H9 (cell line): ENCODE data around the gene NOVA2. TPM values are rescaled to one million over a fixed set of nuclear protein-coding genes. Genes with fewer than 3 reads are reported as not detected.

Experiments
- DNase-seq: peaks from one replicate; pipeline ENCODE4 v3.0.0-alpha.2; 2017
- H2AFZ ChIP-seq: one replicate; pipeline ENCODE4 v1.6.1; 2013; ENCODE audit warnings: mild to moderate bottlenecking, low read length, control low read depth, moderate library complexity
- H2AK5ac ChIP-seq: 2 replicates; pipeline ENCODE4 v1.6.1; 2013; ENCODE audit warnings: low read length, control low read depth, mixed read lengths; ENCODE audit not compliant: insufficient read length
- H2BK120ac ChIP-seq: one replicate; pipeline ENCODE4 v1.6.1; 2013; ENCODE audit warnings: low read depth, mild to moderate bottlenecking, low read length, control low read depth, inconsistent platforms; ENCODE audit not compliant: poor library complexity, severe bottlenecking
- H2BK12ac ChIP-seq: 2 replicates; pipeline ENCODE4 v1.6.1; 2013; ENCODE audit warnings: low read length, control low read depth, mixed read lengths, low read depth; ENCODE audit not compliant: insufficient read length
- H2BK15ac ChIP-seq: 2 replicates; pipeline ENCODE4 v1.6.1; 2013; ENCODE audit warnings: low read depth, low read length, control low read depth
- H2BK20ac ChIP-seq: one replicate; pipeline ENCODE4 v1.6.1; 2013; ENCODE audit warnings: low read depth, mild to moderate bottlenecking, low read length, control low read depth, inconsistent platforms; ENCODE audit not compliant: poor library complexity, severe bottlenecking
- H2BK5ac ChIP-seq: 2 replicates; pipeline ENCODE4 v1.6.1; 2013; ENCODE audit warnings: low read length, control low read depth, mixed read lengths; ENCODE audit not compliant: insufficient read length
- H3K14ac ChIP-seq: 2 replicates; pipeline ENCODE4 v1.6.1; 2013; ENCODE audit warnings: low read length, control low read depth; ENCODE audit not compliant: insufficient read depth
- H3K18ac ChIP-seq: 2 replicates; pipeline ENCODE4 v1.6.1; 2013; ENCODE audit warnings: low read depth, mild to moderate bottlenecking, mixed read lengths, low read length, control low read depth; ENCODE audit not compliant: insufficient read length
- H3K23ac ChIP-seq: 2 replicates; pipeline ENCODE4 v1.6.1; 2013; ENCODE audit warnings: low read length, control low read depth, mixed read lengths, low read depth; ENCODE audit not compliant: insufficient read length
- H3K23me2 ChIP-seq: 2 replicates; pipeline ENCODE4 v1.6.1; 2013; ENCODE audit warnings: low read depth, mild to moderate bottlenecking, mixed read lengths, low read length, control low read depth; ENCODE audit not compliant: insufficient read length, poor library complexity, severe bottlenecking
- H3K27ac ChIP-seq: 2 replicates; pipeline ENCODE4 v1.5.1; 2013; ENCODE audit warnings: low read length, control low read depth, mixed read lengths, low read depth; ENCODE audit not compliant: insufficient read length
- H3K27me3 ChIP-seq: 2 replicates; pipeline ENCODE4 v1.6.1; 2013; ENCODE audit warnings: low read length, control low read depth, inconsistent platforms; ENCODE audit not compliant: insufficient read depth
- H3K4ac ChIP-seq: 2 replicates; pipeline ENCODE4 v1.6.1; 2013; ENCODE audit warnings: low read depth, mild to moderate bottlenecking, control low read depth, inconsistent platforms, low read length, moderate library complexity
- H3K4me1 ChIP-seq: 2 replicates; pipeline ENCODE4 v1.6.1; 2013; ENCODE audit warnings: low read length, control low read depth, inconsistent platforms; ENCODE audit not compliant: insufficient read depth
- H3K4me2 ChIP-seq: 2 replicates; pipeline ENCODE4 v1.6.1; 2013; ENCODE audit warnings: low read length, control low read depth, mixed read lengths; ENCODE audit not compliant: insufficient read length, insufficient read depth
- H3K56ac ChIP-seq: 2 replicates; pipeline ENCODE4 v1.6.1; 2013; ENCODE audit warnings: low read depth, mild to moderate bottlenecking, mixed read lengths, low read length, control low read depth; ENCODE audit not compliant: insufficient read length
- H3K79me1 ChIP-seq: 2 replicates; pipeline ENCODE4 v1.6.1; 2013; ENCODE audit warnings: low read depth, mild to moderate bottlenecking, moderate library complexity, low read length, control low read depth, inconsistent platforms; ENCODE audit not compliant: insufficient read depth, poor library complexity, severe bottlenecking
- H3K79me2 ChIP-seq: 2 replicates; pipeline ENCODE4 v1.6.1; 2013; ENCODE audit warnings: low read length, control low read depth, inconsistent platforms; ENCODE audit not compliant: insufficient read depth
- H3K9ac ChIP-seq: 2 replicates; pipeline ENCODE4 v1.6.1; 2013; ENCODE audit warnings: low read length, control low read depth, mixed read lengths; ENCODE audit not compliant: insufficient read length; ENCODE audit errors: extremely low read depth
- H3K9me3 ChIP-seq: one replicate; pipeline ENCODE4 v1.6.1; 2013; ENCODE audit warnings: low read depth, low read length, inconsistent platforms; ENCODE audit not compliant: control insufficient read depth
- H3T11ph ChIP-seq: one replicate; pipeline ENCODE4 v1.6.1; 2013; ENCODE audit warnings: mild to moderate bottlenecking, low read length, control low read depth, inconsistent platforms
- H4K20me1 ChIP-seq: one replicate; pipeline ENCODE4 v1.6.1; 2013; ENCODE audit not compliant: control insufficient read depth, insufficient read length, insufficient read depth
- H4K5ac ChIP-seq: 2 replicates; pipeline ENCODE4 v1.6.1; 2013; ENCODE audit warnings: low read depth, mild to moderate bottlenecking, mixed read lengths, low read length, control low read depth; ENCODE audit not compliant: insufficient read length
- H4K8ac ChIP-seq: replicated peaks from 2 replicates; pipeline ENCODE4 v1.6.1; 2013; ENCODE audit warnings: low read length, control low read depth, mixed read lengths, low read depth; ENCODE audit not compliant: insufficient read length
- H4K91ac ChIP-seq: 2 replicates; pipeline ENCODE4 v1.6.1; 2013; ENCODE audit warnings: low read depth, mild to moderate bottlenecking, moderate library complexity, mixed read lengths, low read length, control low read depth; ENCODE audit not compliant: insufficient read length
- H3K27ac Mint-ChIP-seq, 3 experiments: 2 replicates in 2 of 3; 3 replicates in 1 of 3; pipeline ENCODE4 v1.8.0; 2020 to 2021; ENCODE audit warnings: mixed read lengths in 3 of 3, mild to moderate bottlenecking in 1 of 3, moderate library complexity in 1 of 3
- H3K27me3 Mint-ChIP-seq: 2 replicates; pipeline ENCODE4 v1.8.0; 2021; ENCODE audit warnings: low read depth, mild to moderate bottlenecking, moderate library complexity, mixed read lengths
- H3K36me3 Mint-ChIP-seq, 3 experiments: 2 replicates in 2 of 3; 3 replicates in 1 of 3; pipeline ENCODE4 v1.8.0; 2020 to 2021; ENCODE audit warnings: low read depth in 3 of 3, mixed read lengths in 3 of 3; ENCODE audit not compliant: insufficient read depth in 1 of 3
- H3K4me1 Mint-ChIP-seq, 2 experiments: 2 replicates each; pipeline ENCODE4 v1.8.0; 2020; ENCODE audit warnings: mixed read lengths in 2 of 2
- H3K4me3 Mint-ChIP-seq, 2 experiments: 2 replicates in 1 of 2; 3 replicates in 1 of 2; pipeline ENCODE4 v1.8.0; 2020 to 2021; ENCODE audit warnings: mild to moderate bottlenecking in 2 of 2, mixed read lengths in 2 of 2, moderate library complexity in 1 of 2
- H3K9me3 Mint-ChIP-seq, 2 experiments: 2 replicates in 1 of 2; 3 replicates in 1 of 2; pipeline ENCODE4 v1.8.0; 2020; ENCODE audit warnings: mild to moderate bottlenecking in 2 of 2, mixed read lengths in 2 of 2, moderate library complexity in 1 of 2
- WGBS: extraction: QIAGEN DNeasy Blood & Tissue Kit; methylation state at CpG from one replicate; pipeline ENCODE4 v1.1.7; 2013; ENCODE audit warnings: missing lambda C conversion rate, low lambda C conversion rate, mixed read lengths; ENCODE audit not compliant: insufficient read length; ENCODE audit errors: extremely low coverage; 5-methylcytosine and 5-hydroxymethylcytosine counted together
- total RNA-seq: library from RNA; stranded (reverse); gene quantifications from 2 replicates; pipeline ENCODE4 v1.2.1, GENCODE V29; 2021
- TF ChIP-seq, protein P1 (sequence below): fragments of 200-600 bp; sonication (generic); conservative IDR thresholded peaks from 3 replicates; pipeline ENCODE4 v1.8.0; 2021; ENCODE audit warnings: antibody characterized with exemption, mild to moderate bottlenecking

NOVA2 gene
- total RNA-seq, 1 experiment from 2014 or later: 8.8 TPM

- no peak for DNase-seq
- no peak overlapping the region for H4K91ac ChIP-seq
- no peak overlapping the region for H3K56ac ChIP-seq
- Mint-ChIP-seq H3K4me3 (0 out of 5 replicates have a peak overlapping the region, but pooled peaks of 1 of the 2 experiments have one; percentile 2), H3K27ac (peak overlapping the region; percentile 10 to 53 (median 40); a peak in 1 of 7 replicates), H3K9me3 (peaks cover 0 to 3% of the 10 kb centered on the region in 2 experiments; a peak in 1 of 5 replicates), H3K36me3 (no peaks in the 10 kb centered on the region; a peak in 1 of 7 replicates), H3K4me1 (peaks cover 8 to 14% of the 10 kb centered on the region in 2 experiments), H3K27me3 (peaks cover 29% of the 10 kb centered on the region)
- no peaks in the 10 kb centered on the region; the same call in 1 of the 2 replicates for H3K4me1 ChIP-seq
- H3K23me2 ChIP-seq: no peaks in the 10 kb centered on the region
- H4K5ac ChIP-seq: no peak overlapping the region
- H4K8ac ChIP-seq: peak overlapping the region; percentile 71
- no peak overlapping the region for H2BK15ac ChIP-seq
- H4K20me1 ChIP-seq: no peaks in the 10 kb centered on the region
- no peaks in the 10 kb centered on the region for H3K9me3 ChIP-seq
- no peak overlapping the region for H3K18ac ChIP-seq
- no peak overlapping the region for H2BK5ac ChIP-seq
- no CpG with 5 or more reads among the region's 2 CpGs for WGBS
- no peak overlapping the region for H3T11ph ChIP-seq
- H2BK12ac ChIP-seq: no peak overlapping the region
- no peaks in the 10 kb centered on the region for H3K27me3 ChIP-seq
- H3K23ac ChIP-seq: no peak overlapping the region
- H3K14ac ChIP-seq: no peak overlapping the region
- H3K79me1 ChIP-seq: no peaks in the 10 kb centered on the region
- H3K79me2 ChIP-seq: no peaks in the 10 kb centered on the region
- TF ChIP-seq, protein P1, sequence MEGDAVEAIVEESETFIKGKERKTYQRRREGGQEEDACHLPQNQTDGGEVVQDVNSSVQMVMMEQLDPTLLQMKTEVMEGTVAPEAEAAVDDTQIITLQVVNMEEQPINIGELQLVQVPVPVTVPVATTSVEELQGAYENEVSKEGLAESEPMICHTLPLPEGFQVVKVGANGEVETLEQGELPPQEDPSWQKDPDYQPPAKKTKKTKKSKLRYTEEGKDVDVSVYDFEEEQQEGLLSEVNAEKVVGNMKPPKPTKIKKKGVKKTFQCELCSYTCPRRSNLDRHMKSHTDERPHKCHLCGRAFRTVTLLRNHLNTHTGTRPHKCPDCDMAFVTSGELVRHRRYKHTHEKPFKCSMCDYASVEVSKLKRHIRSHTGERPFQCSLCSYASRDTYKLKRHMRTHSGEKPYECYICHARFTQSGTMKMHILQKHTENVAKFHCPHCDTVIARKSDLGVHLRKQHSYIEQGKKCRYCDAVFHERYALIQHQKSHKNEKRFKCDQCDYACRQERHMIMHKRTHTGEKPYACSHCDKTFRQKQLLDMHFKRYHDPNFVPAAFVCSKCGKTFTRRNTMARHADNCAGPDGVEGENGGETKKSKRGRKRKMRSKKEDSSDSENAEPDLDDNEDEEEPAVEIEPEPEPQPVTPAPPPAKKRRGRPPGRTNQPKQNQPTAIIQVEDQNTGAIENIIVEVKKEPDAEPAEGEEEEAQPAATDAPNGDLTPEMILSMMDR: no peak
- no peak overlapping the region for H3K9ac ChIP-seq
- no peak overlapping the region for H2BK20ac ChIP-seq
- H2AK5ac ChIP-seq: no peak overlapping the region
- no peak overlapping the region for H2BK120ac ChIP-seq
- H3K4ac ChIP-seq: no peak overlapping the region
- H3K27ac ChIP-seq: no peak overlapping the region
- H3K4me2 ChIP-seq: no peak overlapping the region
- peak overlapping the region; percentile 44 for H2AFZ ChIP-seq
These were observed 7.7 kb upstream of the NOVA2 start for GRCh38 chr19:45981350-45981749.
